ENCODE results near the gene C1QTNF12. TPM values are rescaled to one million over a fixed set of nuclear protein-coding genes. Genes with fewer than 3 reads are reported as not detected.

Gene C1QTNF12
- total RNA-seq, 4 donors from 2014 or later, result 2.7 TPM; not detected in 3

GRCh38 chr1:1225913-1226312 is 20.6 kb downstream of the C1QTNF12 start:
- TF ChIP-seq POLR2A (IDR thresholded peaks at IDR 0.05) (no peak), CTCF (IDR thresholded peaks at IDR 0.05 in 4 of 5, conservative IDR thresholded peaks at IDR 0.05 in 1 of 5) (no peak)
- Histone ChIP-seq H3K27ac (no peak overlapping the region), H3K27me3 (no peaks in the 10 kb centered on the region), H3K4me1 (peaks cover 16 to 27% of the 10 kb centered on the region in 2 donors), H3K4me3 (no peak overlapping the region), H3K9me3 (no peaks in the 10 kb centered on the region), H3K36me3 (peaks cover 0 to 52% of the 10 kb centered on the region in 2 donors)
- intact Hi-C loops (cut with DNase I; ENCODE audit: low total_unique reads), result no loop called here
- ATAC-seq, result peak in 1 of 2 donors; percentile 25
- in situ Hi-C loops (cut with MboI; ENCODE audit: low sequenced_read_pairs in 4 of 4), result no loop called here
- DNase-seq, result peak in 1 of 2 donors; percentile 41

- Histone ChIP-seq H3K27me3 (no peaks in the 10 kb centered on the region), H3K36me3 (peaks cover 0 to 58% of the 10 kb centered on the region in 2 donors), H3K9me3 (no peaks in the 10 kb centered on the region), H3K4me3 (no peak overlapping the region), H3K4me1 (peaks cover 10 to 21% of the 10 kb centered on the region in 2 donors), H3K27ac (no peak overlapping the region)
- ATAC-seq, result no peak
- no peak for TF ChIP-seq CTCF (IDR thresholded peaks at IDR 0.05 in 4 of 5, conservative IDR thresholded peaks at IDR 0.05 in 1 of 5)
- TF ChIP-seq POLR2A (IDR thresholded peaks at IDR 0.05), result no peak
- intact Hi-C loops (cut with DNase I; ENCODE audit: low total_unique reads), result no loop called here
- in situ Hi-C loops (cut with MboI; ENCODE audit: low sequenced_read_pairs in 4 of 4), result no loop called here
- no peak for DNase-seq
Observed at GRCh38 chr1:1225238-1225845, 21.2 kb downstream of the C1QTNF12 start.

DNA sequence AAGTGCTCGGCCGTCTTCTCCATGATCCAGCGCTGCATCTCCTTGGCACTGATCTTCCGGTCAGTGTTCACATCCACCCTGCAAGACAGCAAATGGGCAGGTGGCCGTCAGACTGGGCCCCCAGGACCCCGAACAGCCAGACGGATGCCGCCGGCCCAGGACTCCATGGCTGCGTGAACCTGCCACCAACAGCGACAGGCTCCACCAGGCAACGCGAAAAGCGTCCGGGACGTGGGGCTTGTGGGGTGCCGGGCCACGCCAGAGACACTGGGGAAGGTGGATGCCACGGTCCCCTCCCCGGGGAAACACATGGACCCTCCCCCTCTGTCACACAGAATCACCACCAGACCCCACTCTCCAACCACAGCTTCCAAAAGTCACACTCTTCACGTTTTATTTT is 22.6 kb downstream of the C1QTNF12 start:
- H3K9me3 ChIP-seq, result no peaks in the 10 kb centered on the region
- ATAC-seq (no peak), DNase-seq (no peak)
- H3K36me3 ChIP-seq, result peaks cover 0 to 64% of the 10 kb centered on the region in 2 donors
- no peak overlapping the region for H3K4me3 ChIP-seq
- intact Hi-C loops (cut with DNase I; ENCODE audit: low total_unique reads), result no loop called here
- no peak overlapping the region for H3K27ac ChIP-seq
- H3K27me3 ChIP-seq, result no peaks in the 10 kb centered on the region
- peaks cover 0 to 7% of the 10 kb centered on the region in 2 donors for H3K4me1 ChIP-seq
- TF ChIP-seq CTCF (IDR thresholded peaks at IDR 0.05 in 4 of 5, conservative IDR thresholded peaks at IDR 0.05 in 1 of 5) (no peak), POLR2A (IDR thresholded peaks at IDR 0.05) (no peak)
- in situ Hi-C loops (cut with MboI; ENCODE audit: low sequenced_read_pairs in 4 of 4), result no loop called here

DNA sequence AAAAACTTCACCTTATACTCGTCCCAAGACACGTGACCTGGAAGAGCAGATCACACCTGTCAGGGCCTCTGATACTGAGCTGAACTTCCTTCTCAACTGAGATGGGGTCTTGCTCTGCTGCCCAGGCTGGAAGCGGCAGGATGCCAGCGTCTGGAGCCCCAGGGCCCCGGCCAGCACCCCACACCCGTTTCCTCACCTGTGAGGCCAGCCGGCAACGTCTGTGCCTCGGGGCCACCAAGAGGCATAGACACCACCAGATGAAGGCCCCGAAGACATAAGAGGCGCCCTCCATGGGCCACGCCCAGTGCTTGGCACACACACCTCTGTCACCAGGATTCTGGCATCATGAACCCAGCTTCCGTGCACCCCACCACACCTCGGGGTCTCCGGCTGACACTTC is 23.2 kb downstream of the C1QTNF12 start:
- TF ChIP-seq CTCF (IDR thresholded peaks at IDR 0.05 in 4 of 5, conservative IDR thresholded peaks at IDR 0.05 in 1 of 5), result no peak
- no peak for TF ChIP-seq POLR2A (IDR thresholded peaks at IDR 0.05)
- ATAC-seq, result no peak
- H3K27me3 ChIP-seq, result no peaks in the 10 kb centered on the region
- intact Hi-C loops (cut with DNase I; ENCODE audit: low total_unique reads), result no loop called here
- no peaks in the 10 kb centered on the region for H3K9me3 ChIP-seq
- H3K36me3 ChIP-seq, result peaks cover 0 to 64% of the 10 kb centered on the region in 2 donors
- H3K4me3 ChIP-seq, result no peak overlapping the region
- in situ Hi-C loops (cut with MboI; ENCODE audit: low sequenced_read_pairs in 4 of 4), result no loop called here
- no peak for DNase-seq
- H3K4me1 ChIP-seq, result peaks cover 0 to 6% of the 10 kb centered on the region in 2 donors
- H3K27ac ChIP-seq, result no peak overlapping the region
